Purkinje cell (primary cell): Measurements from ENCODE around the gene SNRNP27. TPM values are rescaled to one million over a fixed set of nuclear protein-coding genes. Genes with fewer than 3 reads are reported as not detected.

Source experiments
- polyA plus RNA-seq: library from polyadenylated mRNA; unstranded; fragments of >200 nt; fragmentation: Nextera tagmentation; gene quantifications from 2 replicates; pipeline ENCODE4 v1.2.1, GENCODE V29; 2014

The SNRNP27 gene, protein sequence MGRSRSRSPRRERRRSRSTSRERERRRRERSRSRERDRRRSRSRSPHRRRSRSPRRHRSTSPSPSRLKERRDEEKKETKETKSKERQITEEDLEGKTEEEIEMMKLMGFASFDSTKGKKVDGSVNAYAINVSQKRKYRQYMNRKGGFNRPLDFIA
- 142 and 146 TPM in 2 replicates for polyA plus RNA-seq

DNA sequence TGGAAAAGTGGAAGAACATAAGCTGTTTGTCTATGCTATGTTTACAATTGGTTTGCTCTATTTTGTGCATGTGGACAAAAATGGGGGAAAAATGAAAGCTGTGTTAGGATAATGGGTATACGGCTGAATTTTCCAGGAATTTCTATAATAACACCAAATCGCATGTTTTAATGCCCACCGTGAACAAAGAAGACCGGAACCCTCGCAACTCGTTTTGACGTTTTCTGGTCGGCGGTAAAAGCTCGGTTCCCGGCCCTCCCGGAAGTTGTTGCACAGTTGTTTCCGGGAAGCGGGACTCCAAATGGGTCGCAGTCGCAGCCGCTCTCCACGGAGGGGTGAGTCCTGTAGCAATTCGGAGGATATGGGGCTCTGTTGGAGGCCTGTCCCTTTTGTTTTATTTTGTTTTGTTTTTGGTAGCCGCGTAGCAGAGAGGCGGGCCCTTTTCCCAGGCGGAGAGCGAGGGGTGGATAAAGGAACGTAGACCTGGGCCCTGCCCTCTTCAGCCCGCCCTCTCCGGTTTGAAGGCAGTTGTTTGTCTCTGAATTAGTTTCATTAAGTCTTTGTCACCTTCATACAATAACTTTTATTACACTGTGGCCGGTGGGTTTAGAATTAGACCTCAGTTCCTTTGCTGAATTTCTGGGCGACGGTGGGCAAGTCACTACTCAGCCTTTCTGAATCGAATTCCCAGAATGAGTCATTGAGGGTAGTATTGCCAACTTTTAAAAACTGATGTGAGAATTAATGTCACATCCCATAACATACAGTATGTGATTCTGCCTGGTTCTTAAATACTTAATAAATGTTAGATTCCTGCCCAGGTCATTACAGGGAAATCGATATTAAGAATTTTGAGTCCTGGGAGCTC is at the start of gene SNRNP27:
Gene SNRNP27 (plus strand): TSS at position 273 of the 868 bp plus-strand sequence. CDS start 29 bp downstream, at position 302.

DNA sequence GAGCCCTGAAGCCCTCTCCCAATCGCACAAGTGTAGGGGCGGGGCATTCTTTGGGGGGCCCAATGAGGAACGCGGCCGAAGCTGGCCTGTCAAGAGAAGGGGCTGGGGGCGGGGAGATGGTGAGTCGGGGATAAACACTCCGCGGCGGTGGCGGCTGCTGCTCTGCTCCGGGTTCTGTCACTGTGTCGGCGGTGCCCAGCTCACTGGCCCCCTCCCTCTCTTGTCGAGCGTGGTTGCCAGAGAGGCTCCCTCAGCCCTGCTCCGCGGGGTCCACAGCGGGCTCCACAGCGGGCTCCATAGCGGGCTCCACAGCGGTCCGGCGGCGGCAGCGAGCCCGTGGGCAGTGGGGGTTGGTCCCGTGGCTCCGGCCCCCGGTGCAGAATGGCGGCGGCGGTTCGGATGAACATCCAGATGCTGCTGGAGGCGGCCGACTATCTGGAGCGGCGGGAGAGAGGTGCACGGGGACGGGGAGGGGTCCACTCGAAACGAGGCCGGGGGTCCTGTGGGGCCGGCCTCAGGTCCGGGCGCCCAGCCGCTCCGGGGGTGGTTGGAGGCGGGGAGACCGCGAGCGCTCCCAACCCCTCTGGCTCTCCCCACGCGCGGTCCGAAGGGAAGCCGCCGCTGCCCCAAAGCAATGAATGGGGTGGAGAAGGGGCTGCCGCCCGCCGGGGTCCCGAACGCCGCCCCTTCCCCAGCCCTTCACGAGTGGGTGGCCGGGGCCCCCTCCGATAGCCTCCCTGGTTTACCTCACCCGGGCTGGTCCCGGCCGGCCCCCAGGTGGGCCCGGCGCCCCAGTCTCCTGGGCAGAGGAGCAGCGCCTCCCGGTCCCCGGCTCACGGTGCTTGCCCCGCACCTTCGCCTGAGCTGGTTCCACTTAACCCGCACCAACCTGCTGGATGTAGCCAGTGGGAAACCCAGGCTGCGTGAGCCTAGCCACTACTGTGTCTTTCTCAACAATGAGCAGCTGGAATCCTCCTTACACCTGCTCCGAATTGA is 21.5 kb downstream of the SNRNP27 start, which contains the start of gene MXD1:
Gene MXD1 (plus strand): TSS at position 160 of the 996 bp plus-strand sequence. CDS start 222 bp downstream, at position 382.

Other genes with a start within 250 kb of the SNRNP27 start
- 5.4 and 6.9 TPM in 2 replicates for gene ANXA4, start 151.8 kb upstream of the SNRNP27 start, polyA plus RNA-seq
- gene GMCL1, start 64.3 kb upstream of the SNRNP27 start, polyA plus RNA-seq: 4.1 and 8.7 TPM in 2 replicates
- gene MXD1, start 21.2 kb downstream of the SNRNP27 start, polyA plus RNA-seq: 5.6 and 14.5 TPM in 2 replicates
- not detected in 2 replicates for gene ASPRV1, start 67.7 kb downstream of the SNRNP27 start, polyA plus RNA-seq
- 92.2 and 93.7 TPM in 2 replicates for gene PCBP1, start 193.5 kb downstream of the SNRNP27 start, polyA plus RNA-seq